Measurements from ENCODE around the gene FNTB. TPM values are rescaled to one million over a fixed set of nuclear protein-coding genes. Genes with fewer than 3 reads are reported as not detected.

FNTB gene
- total and polyA plus RNA-seq, 2 experiments from 2014 or later: 8.6 to 12.5 TPM

DNA sequence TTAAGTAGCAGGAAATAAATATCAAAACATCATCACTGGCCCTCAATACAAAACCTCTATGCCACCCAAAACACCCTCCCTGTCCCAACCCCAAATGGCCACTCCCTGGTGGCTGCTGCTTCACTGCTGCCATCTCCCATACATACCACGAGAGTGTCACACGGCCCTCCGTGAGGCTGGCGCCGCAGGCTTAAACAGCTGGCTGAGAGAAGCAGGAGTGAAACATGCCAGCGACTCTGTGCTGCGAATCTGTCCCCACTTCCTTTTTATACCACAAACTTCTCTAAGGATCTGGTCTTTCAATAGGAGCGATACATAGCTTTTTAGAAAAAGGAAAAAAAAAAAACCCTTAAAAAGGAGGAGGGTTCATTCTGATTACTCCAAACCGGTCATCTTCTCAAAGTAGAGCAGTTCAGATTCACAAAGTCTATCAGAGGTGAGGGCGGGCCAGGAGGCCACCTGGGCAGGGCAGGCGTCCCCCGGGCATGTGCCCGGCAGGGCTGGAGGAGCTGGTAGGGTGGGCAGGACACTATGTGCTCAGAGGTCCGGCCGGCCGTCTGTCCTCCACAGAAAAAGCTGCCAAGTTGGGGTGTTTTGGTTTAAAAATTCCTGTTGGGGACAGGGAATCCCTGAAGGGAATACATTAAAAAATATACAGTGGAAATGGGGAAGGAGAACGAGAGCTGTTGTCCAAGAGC is 89.1 kb downstream of the FNTB start (continued):
- TF ChIP-seq ZNF462 (CRISPR knock-in tag; IDR thresholded peaks at IDR 0.05) (no peak), NANOG (IDR thresholded peaks at IDR 0.05; ENCODE audit: borderline replicate concordance) (no peak), JUNB (IDR thresholded peaks at IDR 0.05; ENCODE audit: unreplicated experiment) (no peak), STAT1 (IDR thresholded peaks at IDR 0.05; ENCODE audit: unreplicated experiment) (no peak), ZNF331 (CRISPR knock-in tag; IDR thresholded peaks at IDR 0.05; ENCODE audit: low read depth) (no peak), ETS1 (IDR thresholded peaks at IDR 0.05) (no peak)

DNA sequence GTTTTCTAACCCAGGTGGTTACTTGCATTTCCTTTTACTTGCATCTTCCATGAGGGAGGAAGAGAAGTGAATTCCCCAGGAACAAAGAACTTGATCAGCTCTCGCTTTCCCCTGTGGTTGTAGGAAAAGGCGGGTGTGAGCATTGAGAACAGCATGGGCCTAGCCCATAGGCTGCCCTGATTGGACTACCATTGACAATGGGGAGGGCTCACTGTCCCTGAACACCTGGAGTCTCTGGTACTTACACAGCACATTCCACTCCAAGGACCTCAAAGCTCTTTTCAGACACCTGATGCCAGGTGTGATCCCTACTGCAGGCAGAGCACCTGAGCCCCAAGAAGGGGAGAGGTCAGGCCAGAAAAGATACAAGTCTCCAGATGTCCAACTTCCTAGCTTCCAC is 90.6 kb downstream of the FNTB start:
- H3K27me3 ChIP-seq (ENCODE audit: insufficient read depth): no peaks in the 10 kb centered on the region
- no peak overlapping the region for H3K4me3 ChIP-seq
- no peak overlapping the region for H3K4me3 Mint-ChIP-seq
- H3K79me2 ChIP-seq (replicated peaks; ENCODE audit: insufficient read depth): peaks cover 11% of the 10 kb centered on the region; the same call in 1 of the 2 replicates
- no peak overlapping the region for H2AFZ ChIP-seq
- DNase-seq (ENCODE audit: low spot score) (peak; percentile 44), ATAC-seq (peak; percentile 82)
- H3K4me2 ChIP-seq: no peak overlapping the region
- H3F3A ChIP-seq (replicated peaks; ENCODE audit: low read depth): no peaks in the 10 kb centered on the region
- no peaks in the 10 kb centered on the region for H3K9me3 Mint-ChIP-seq
- H3K36me3 Mint-ChIP-seq (ENCODE audit: low read depth): peaks cover 43% of the 10 kb centered on the region
- no peaks in the 10 kb centered on the region for H3K4me1 ChIP-seq (ENCODE audit: insufficient read depth)
- no peaks in the 10 kb centered on the region for H3K36me3 ChIP-seq (ENCODE audit: insufficient read depth)
- TF ChIP-seq ZNF114 (CRISPR knock-in tag; IDR thresholded peaks at IDR 0.05) (no peak), POLR2AphosphoS5 (IDR thresholded peaks at IDR 0.05; ENCODE audit: low read depth) (no peak), ZNF331 (CRISPR knock-in tag; IDR thresholded peaks at IDR 0.05; ENCODE audit: low read depth) (no peak), NANOG (IDR thresholded peaks at IDR 0.05; ENCODE audit: borderline replicate concordance) (no peak), STAT1 (IDR thresholded peaks at IDR 0.05; ENCODE audit: unreplicated experiment) (no peak)
- H3K27ac ChIP-seq (ENCODE audit: low read depth): no peak overlapping the region
- peaks cover 3% of the 10 kb centered on the region for H3K27me3 Mint-ChIP-seq (ENCODE audit: insufficient read depth, low read depth, poor library complexity)
- H3K27ac Mint-ChIP-seq: no peak overlapping the region; the same call in 1 of the 2 replicates
- H3K9me2 ChIP-seq (ENCODE audit: insufficient read depth): no peaks in the 10 kb centered on the region
- peaks cover 7% of the 10 kb centered on the region for H3K4me1 Mint-ChIP-seq
- H4K20me1 ChIP-seq (replicated peaks; ENCODE audit: insufficient read depth): peaks cover 6% of the 10 kb centered on the region; the same call in 1 of the 2 replicates

Measured in GM23338 (cell line).